ENCODE results near the gene ARHGEF11.

Gene ARHGEF11

DNA sequence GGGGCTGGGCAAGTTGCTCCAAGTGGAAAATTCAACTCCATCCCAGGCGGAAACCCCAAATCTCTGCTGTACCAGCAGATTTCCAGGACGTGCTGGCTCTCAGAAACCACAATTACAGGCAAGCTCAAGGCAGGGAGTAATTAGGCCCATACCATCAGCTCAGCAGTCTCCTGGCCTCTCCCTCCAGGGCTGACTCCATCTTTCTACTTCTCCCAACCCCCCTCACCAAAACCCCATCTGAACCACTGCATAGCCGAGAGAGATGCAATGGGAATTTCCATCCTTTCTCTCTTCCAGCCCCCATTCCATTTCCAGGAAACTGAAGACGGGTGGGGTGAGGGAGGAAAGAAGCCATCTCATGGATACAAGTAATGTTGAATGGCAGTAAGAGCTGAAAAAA lies 41.2 kb downstream of the ARHGEF11 start:
- in situ Hi-C loops (cut with MboI; ENCODE audit: low sequenced_read_pairs), result no loop called here

GRCh38 chr1:157001304-157001703 lies 44.2 kb downstream of the ARHGEF11 start:
- in situ Hi-C loops (cut with MboI; ENCODE audit: low sequenced_read_pairs), result no loop called here

- in situ Hi-C loops (cut with MboI; ENCODE audit: low sequenced_read_pairs), result no loop called here
Observed at GRCh38 chr1:157000686-157001085, 44.9 kb downstream of the ARHGEF11 start.

DNA sequence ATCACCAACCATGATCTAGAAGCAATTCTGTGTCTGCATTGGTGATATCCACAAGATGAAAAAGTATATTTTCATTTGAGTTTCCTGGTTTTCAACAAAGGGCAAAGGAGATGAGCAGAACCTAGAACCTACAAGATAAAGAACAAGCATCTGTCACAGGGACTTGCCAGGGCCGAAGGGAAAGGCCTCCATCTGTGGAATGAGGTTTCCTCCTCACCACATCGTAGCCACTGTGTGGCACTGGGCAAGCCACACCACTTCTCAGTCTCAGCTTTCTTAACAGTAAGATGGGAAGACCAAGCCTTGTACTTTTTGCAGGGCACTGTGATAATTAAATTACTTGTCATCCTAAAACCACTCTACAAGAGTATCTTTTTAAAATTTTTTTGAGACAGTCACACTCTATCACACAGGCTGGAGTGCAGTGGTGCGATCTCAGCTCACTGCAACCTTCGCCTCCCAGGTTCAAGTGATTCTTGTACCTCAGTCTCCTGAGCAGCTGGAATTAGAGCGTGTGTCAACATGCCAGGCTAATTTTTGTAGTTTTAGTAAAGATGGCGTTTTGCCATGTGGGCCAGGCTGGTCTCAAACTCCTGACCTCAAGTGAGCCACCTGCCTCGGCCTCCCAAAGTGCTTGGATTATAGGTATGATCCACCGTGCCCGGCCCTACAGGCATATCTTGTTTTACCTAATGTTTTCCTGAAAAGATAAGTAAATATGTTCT lies 45.8 kb downstream of the ARHGEF11 start:
- in situ Hi-C loops (cut with MboI; ENCODE audit: low sequenced_read_pairs), result no loop called here

- in situ Hi-C loops (cut with MboI; ENCODE audit: low sequenced_read_pairs), result no loop called here
Observed at GRCh38 chr1:156998840-156999500, 46.6 kb downstream of the ARHGEF11 start.

DNA sequence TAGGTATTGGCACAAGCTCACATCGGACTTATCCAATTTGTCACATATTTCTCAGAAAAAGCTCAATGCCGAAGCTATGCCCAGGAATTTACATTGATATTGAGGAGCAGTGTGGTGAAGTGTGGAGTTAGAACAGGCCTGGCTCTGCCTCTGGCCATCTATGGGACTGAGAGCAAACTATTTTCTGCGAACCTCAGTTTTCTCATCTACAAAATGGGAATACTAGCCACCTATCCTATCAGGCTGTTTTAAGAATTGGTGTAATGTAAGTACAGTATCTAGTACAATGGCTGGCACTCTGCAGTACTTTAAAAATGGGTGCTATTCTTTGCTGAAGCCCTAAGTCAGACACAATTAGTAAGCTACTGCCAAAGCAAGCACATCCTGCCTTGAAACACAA lies 47.2 kb downstream of the ARHGEF11 start:
- in situ Hi-C loops (cut with MboI; ENCODE audit: low sequenced_read_pairs), result no loop called here

GRCh38 chr1:156995412-156995811 lies 50.1 kb downstream of the ARHGEF11 start:
- in situ Hi-C loops (cut with MboI; ENCODE audit: low sequenced_read_pairs), result no loop called here

DNA sequence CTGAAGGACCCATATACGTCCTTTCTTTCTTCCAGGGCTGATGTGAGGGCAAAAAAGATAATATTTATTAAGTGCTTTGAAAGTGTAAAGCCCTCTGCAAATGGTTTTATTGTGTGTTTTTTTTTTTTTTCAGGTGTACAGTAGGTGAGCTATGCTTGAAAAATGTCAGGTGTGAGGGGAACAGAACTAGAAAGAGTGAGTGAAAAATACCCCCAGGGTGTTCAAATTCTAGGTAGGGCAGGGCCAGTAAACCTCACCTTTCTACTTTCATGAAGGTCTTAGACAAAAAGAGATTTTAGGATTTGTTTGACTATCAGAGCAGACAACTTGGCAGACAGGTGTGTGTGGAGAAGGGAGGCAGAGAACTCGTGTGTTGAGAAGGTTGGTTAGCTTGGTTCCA lies 51.3 kb downstream of the ARHGEF11 start:
- in situ Hi-C loops (cut with MboI; ENCODE audit: low sequenced_read_pairs), result no loop called here

DNA sequence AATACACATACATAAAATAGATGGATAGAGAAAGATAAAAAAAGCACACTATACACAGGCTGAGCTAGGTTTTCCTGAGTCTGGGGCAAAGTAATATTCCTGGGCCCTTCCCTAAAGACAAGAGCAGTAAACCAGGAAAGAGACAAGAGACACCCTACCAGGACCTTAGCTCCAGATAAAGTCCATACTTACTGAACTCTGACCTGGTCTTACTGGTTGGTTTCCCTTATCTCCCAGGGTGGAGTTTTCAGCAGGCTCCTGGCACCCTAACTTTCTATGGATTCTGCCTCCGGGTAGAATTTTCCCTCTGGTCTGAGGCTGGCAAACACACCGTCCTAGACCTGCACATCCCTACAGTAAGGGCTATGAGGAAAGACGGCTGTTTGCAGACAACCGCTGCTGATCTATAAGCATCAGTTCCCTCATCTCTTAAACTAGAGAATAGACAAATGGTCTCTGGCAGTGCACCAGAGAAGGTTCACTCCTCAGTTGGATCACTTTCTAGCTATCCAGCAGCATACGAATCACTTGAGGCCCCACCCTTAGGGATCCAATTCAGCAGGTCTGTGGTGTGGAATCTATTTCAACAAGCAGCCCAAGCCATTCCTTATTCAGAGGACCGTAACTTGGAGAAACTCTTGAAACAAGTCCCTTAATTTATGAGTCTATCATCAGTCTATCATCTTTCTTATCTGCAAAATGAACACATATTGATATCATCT lies 52.0 kb downstream of the ARHGEF11 start:
- in situ Hi-C loops (cut with MboI; ENCODE audit: low sequenced_read_pairs), result no loop called here

GRCh38 chr1:156992215-156992614 lies 53.3 kb downstream of the ARHGEF11 start:
- in situ Hi-C loops (cut with MboI; ENCODE audit: low sequenced_read_pairs), result no loop called here

DNA sequence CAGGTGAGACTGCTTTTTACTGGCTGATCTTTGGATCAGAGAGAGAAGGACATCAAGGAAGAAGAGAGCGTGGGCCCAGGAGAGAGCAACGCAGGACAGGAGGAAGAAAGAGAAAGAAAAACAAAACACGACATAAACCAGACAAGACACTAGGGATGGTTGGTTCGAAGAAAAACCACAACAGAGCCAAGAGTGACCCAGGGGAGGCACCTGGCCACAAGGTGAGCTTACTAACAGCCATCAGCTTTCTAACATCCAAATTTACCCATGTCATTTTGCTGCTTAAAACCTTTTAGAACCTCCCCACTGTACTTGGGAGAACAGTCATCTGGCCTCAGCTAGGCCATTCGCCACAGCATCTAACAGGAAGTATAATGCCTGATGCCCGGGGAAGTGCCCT lies 57.8 kb downstream of the ARHGEF11 start:
- in situ Hi-C loops (cut with MboI; ENCODE audit: low sequenced_read_pairs), result no loop called here

- in situ Hi-C loops (cut with MboI; ENCODE audit: low sequenced_read_pairs), result no loop called here
Observed at GRCh38 chr1:156980551-156980950, 65.0 kb downstream of the ARHGEF11 start.

- in situ Hi-C loops (cut with MboI; ENCODE audit: low sequenced_read_pairs), result no loop called here
Observed at GRCh38 chr1:156975084-156975483, 70.5 kb downstream of the ARHGEF11 start.

DNA sequence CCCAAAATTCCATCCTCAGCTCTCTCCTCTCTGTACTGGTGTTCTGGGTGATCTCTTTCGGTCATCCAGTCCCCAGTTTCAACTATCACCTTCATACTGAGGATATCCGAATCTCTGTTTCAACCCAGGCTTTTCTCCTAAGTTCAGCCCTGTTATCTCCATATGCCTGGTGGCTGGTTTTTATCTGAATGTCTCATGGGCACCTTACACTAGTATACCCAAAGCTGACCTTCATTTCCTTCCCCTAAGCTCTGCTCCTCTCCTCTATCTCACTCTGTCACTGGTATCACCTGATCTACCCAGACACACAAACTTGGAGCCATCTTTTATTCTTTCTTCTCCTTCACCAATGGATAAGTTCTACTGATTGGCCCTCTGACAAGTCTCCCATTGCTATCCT lies 72.1 kb downstream of the ARHGEF11 start:
- in situ Hi-C loops (cut with MboI; ENCODE audit: low sequenced_read_pairs), result no loop called here

GRCh38 chr1:156970017-156970416 lies 75.5 kb downstream of the ARHGEF11 start:
- in situ Hi-C loops (cut with MboI; ENCODE audit: low sequenced_read_pairs), result no loop called here

DNA sequence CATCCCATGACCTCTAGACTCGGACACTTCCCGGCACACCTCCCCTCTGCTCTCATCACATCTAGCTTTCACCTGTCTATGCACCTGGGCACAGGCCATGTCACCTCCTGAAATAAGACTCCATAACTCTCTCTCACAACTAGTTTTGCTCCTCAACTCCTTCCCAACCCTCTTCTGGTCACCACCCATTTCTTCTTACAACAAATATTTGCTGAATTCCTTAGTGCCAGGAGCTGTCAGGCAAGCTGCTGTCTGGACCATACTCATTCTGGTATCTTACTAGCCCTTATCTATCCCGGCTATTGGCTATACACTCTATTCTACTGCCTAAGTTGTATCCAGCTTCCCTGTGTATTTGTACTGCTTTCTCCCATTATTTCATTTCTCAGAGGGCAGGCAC lies 76.0 kb downstream of the ARHGEF11 start:
- in situ Hi-C loops (cut with MboI; ENCODE audit: low sequenced_read_pairs), result no loop called here

DNA sequence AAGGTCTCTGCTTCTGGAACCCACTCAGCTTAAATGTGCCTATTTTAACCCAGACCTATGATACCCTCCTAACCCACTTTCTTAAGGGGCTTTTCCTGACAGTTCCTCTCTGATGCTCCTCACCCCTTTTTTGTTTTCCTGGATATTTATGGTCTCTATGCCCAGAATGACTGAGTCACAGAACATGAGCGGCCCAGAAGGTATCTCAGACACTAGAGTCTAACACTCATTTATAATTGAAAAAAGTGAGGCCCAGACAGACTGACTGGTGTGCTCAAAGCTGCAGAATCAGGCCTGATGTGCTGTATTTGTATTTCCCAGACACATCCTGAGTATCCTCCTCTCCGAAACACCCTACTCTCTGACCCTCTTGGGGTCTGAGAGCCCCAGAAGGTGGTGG lies 81.1 kb downstream of the ARHGEF11 start:
- in situ Hi-C loops (cut with MboI; ENCODE audit: low sequenced_read_pairs), result no loop called here

DNA sequence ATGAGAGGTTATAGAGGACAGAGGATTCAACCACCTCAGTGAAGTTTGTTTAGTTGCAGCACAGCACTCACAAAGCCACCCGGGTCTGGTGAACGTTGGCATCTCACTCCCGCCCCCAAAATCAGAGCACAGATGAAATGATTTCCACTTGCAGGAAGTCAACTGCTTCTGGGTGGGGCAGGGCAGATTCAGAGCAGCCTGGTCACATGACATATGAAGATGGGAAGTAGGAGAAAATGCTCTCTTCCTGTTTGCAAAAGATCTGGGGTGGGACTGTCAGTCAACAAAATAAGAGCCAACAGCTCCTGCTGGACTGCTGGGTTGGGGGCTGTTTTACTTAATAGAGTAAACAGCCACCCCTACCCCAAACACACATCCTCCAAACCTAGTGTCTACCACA lies 81.9 kb downstream of the ARHGEF11 start:
- in situ Hi-C loops (cut with MboI; ENCODE audit: low sequenced_read_pairs), result no loop called here

DNA sequence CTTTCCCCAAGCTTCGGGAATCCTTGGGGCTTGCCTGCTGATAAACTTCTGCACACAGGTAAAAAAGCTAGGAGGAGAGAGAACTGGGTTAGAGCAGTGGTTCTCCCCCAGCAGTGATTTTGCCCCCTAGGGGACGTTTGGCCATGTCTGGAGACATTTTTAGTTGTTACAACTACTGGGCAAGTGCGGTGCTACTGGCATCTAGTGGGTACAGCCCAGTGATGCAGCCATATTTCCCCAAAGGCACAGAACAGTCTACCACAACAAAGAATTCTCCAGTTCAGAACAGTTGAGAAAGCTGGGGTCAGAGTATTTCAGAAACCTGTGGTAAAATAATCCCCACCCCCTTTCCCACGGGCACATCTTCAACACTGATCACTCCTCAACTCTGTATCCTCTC lies 83.8 kb downstream of the ARHGEF11 start:
- in situ Hi-C loops (cut with MboI; ENCODE audit: low sequenced_read_pairs), result no loop called here

DNA sequence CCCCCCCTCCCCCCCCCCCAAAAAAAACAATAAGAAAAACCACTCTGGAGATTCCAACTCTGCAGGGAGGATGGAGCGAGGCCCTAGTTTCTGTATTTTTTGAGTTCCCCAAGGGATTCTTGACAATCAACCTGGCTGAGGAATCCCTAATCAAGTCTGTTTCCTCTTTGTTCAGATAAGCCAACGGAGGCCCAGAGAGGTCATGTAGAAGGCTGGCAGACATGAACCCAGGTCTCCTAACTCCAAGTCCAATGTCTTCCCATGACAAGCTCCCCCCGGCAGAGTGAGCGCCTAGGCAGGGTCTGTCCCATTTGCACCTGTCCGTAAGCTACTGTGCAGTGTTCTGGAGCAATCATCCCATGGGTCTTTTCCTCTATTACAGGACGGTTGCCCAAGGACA lies 85.6 kb downstream of the ARHGEF11 start:
- in situ Hi-C loops (cut with MboI; ENCODE audit: low sequenced_read_pairs), result no loop called here

GRCh38 chr1:156959414-156959813 lies 86.1 kb downstream of the ARHGEF11 start:
- in situ Hi-C loops (cut with MboI; ENCODE audit: low sequenced_read_pairs), result no loop called here

- in situ Hi-C loops (cut with MboI; ENCODE audit: low sequenced_read_pairs), result no loop called here
Observed at GRCh38 chr1:156958247-156958714, 87.3 kb downstream of the ARHGEF11 start.
